Activated CD8-positive, alpha-beta memory T cell treated with anti-CD3 and anti-CD28 coated beads, Interleukin-2, amount 50 U/mL, for 4 hours (primary cell): ENCODE measurements around the gene MAGOHB.
"Not testable (repeated sequence)": the region's sequence is repeated elsewhere in the genome, so short reads cannot be mapped to it uniquely, and the experiment has no call there.

Experiments
- DNase-seq: peaks from one replicate; pipeline ENCODE4 v3.0.0-alpha.2; 2020

The MAGOHB gene

GRCh38 chr12:10613349-10614055 lies at the start of gene MAGOHB:
MAGOHB (minus strand) TSS chr12:10613609; CDS start chr12:10613532, 77 bp downstream.
- peak; percentile 99 for DNase-seq

- DNase-seq, result no peak
Measured at GRCh38 chr12:10661338-10661737, 47.9 kb upstream of the MAGOHB start.

GRCh38 chr12:10654003-10654402 lies 40.6 kb upstream of the MAGOHB start:
- no peak for DNase-seq

GRCh38 chr12:10652192-10652591 lies 38.8 kb upstream of the MAGOHB start:
- no peak for DNase-seq

DNA sequence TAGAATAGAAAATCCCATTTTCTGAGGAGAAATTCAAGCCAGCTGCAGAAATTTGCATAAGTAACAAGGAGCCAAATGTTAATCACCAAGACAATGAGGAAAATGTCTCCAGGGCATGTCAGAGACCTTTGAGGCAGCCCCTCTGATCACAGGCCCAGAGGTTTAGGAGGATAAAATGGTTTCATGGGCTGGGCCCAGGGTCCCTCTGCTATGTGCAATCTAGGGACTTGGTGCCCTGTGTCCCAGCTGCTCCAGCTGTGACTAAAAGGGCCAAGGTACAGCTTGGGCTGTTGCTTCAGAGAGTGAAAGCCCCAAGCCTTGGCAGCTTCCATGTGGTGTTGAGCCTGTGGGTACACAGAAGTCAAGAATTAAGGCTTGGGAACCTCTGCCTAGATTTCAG lies 33.2 kb upstream of the MAGOHB start:
- DNase-seq, result not testable (repeated sequence)

- DNase-seq, result no peak
Measured at GRCh38 chr12:10645910-10646309, 32.5 kb upstream of the MAGOHB start.

DNA sequence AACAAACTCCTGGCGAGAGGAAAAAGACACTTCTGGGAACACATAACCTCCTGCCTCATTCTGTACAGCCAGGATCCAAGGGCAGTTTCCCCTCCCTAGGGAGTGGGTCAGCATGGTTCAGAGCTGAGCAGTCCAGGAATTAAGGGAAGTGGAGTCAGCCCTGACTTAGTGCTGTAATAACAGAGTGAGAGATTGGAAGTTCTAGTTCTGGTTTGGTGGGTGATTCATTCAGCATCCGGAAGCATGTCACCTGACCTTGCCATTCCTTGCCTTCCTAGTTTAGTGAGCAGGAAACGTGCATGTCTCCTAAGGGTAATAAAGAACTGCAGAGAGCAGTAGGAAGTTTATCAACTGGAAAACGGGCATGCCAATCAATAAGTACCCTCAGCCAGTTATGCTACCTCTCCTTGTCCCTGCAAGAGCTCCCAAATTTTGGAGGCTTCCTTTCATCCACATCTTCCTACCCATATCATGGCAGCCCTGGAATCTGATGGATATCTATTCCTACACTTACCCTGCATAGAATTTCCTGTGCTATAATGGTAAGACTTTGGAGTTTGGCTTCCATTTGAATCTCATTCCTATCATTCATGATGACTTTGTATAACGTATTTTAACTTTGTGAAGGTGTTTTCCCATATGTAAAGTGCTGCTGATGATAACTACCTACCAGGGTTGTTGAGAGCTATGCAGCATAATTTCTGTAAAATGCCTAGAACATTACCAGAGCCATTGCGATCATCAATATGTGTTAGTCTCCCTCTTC lies 28.5 kb upstream of the MAGOHB start:
- DNase-seq, result no peak

DNA sequence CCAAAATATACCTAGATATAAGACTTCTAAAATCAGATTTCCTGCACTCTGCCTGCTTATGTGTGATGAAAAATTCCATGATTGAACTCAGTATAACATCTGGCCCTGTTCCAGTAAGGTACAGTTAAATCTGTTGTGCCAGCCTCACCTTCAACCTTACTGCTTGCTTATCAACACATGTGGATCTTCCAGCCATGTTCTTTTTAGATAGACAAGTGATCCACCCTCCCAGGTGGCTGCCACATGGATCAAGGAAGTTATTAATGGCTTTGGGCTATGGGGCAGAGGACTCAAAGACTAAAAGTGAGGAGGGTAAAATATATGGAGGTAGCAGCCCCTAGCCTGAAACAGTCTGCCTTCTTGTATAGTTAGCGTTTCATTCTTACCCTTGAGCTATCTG lies 25.3 kb upstream of the MAGOHB start:
- no peak for DNase-seq

DNA sequence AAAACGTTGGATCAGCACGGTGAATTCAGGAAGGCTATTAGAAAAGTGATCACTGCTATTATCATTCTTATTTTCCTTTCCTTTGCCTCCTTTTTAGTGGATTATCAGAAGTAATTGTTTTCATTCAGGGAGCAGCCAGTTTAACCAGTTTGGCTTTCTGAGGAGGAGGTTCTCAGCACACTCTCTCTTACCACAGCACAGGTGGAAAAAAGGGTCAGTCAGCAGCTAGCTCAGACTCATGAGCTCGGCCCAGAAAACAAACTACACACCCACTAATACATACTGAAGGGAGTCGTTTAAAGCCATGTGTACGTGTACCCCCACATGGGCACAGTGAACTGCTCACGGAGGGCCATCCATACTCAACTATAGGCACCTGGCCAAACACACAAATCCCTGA lies 23.2 kb upstream of the MAGOHB start:
- DNase-seq, result no peak

GRCh38 chr12:10636124-10636523 lies 22.7 kb upstream of the MAGOHB start:
- no peak for DNase-seq

GRCh38 chr12:10635306-10635705 lies 21.9 kb upstream of the MAGOHB start:
- no peak for DNase-seq

DNA sequence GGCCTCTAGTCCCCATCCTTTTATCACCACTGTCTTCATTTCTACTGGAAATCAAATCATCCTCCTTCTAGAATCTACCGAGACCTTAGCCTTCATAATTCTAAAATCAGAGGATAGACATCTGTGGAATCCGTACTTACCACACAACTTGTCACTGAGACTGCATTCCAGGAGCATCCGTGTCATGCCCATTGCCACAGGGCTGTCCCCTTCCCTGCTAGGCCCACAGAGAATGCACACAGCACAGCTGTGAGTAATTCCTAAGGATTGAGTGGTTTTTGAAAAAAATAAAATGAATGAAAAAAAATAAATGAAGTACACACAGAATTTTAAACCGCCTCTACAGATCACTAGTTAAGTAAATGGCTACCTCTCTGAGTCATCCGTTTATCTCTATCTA lies 21.0 kb upstream of the MAGOHB start:
- no peak for DNase-seq

DNA sequence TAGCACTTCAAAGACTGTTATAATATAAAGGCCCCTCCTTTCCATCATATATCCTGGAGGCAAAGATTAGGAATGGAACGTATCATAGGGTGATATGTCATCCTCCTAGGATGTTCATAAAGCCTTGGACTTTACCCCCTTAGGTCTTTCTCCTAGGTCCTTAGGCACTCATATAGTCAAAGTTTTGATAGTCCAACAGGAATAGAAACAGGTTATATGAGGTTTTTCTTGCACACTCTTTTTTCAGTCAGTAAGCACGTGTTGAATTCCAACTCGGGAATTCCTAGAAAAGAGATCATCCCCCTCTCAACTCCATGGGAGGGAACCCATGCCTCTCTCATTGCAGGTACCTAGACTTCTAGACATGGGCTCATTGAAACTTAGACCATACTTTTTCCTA lies 20.1 kb upstream of the MAGOHB start:
- no peak for DNase-seq

GRCh38 chr12:10632226-10632625 lies 18.8 kb upstream of the MAGOHB start:
- DNase-seq, result no peak

DNA sequence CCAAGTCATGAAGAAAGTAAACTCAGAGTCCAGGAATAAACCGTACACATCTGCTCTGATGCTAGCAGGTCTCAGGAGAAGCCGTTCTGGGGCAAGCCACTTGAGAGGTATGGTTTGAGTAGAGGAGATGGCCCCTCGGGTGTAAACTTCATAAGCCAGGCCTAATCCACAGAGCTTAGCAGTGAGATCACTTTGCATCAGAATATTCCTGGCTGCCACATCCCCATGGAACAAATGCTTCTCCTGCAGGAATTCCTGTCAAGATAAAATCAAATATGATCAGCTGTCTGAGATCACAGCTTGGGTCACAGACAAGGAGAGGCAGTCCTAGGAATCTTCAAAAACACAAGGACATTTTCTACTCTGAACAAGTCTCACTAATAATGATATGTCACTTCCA lies 11.2 kb upstream of the MAGOHB start:
- no peak for DNase-seq

DNA sequence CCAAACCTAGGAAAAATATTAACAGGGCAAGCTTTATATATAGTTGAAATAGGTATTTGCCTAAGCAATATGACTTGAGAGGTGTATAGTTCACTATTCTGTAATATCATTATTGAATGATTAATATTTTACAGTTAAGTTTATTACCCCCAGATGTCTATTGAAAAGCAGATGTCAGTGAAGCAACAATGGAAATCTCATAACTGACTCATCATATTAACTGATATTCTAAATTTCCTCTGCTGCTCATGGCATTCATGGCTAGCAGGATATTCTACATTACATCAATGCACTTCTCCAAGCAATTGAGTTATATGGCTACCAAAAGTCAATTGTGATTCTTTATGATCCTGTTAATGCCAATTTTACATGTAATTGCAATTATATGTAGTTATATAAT lies 9.7 kb upstream of the MAGOHB start:
- DNase-seq, result no peak

DNA sequence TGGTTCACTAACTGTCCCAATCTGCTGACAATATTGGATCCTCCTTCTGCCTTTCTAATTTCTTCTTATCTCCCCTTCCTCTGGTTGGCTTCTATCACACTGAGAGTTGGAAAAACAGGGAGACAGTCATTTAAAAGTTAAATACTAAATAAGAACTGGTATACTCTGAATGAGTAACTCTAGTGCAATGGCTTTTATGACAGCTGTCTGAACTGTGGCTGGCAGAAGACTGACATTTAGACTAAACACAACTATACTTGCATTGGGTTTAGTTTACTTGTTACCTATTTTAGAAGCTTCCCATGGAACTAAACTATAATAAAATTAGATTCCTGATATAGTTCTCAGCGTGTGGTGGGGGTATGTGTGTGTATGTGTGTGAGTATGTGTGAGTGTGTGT lies 7.9 kb upstream of the MAGOHB start:
- DNase-seq, result no peak

DNA sequence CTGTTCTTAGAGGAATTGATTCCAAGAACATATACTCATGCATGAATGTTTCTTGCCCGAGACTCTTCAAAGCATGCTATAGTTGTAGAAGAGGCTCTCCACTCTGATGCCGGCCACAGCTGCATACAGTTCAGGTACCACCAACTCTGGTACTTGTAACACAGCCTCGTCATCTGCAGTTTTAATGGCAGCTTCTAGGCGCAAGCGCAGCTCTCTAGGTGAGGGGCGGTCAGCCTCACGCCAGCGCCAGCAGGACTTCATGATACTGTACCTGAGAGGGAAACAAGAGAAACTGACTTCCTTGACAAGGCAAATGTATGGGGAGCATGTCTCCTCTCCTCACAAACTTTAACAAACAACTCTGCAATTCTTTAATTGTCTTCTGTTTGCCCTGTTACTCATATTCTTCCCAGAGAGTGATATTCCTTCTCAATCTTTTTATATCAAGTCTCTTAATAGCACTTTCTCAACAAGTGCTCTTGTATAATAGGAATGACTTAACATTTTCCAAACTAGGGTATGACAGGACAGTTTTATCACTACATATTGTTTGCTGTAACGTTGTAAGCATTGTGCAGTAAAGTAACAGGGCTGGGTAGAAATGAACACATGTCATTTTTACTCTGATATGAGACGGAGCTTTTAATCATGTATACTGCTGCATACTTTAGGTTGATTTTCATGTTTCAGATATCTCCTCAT lies 6.8 kb upstream of the MAGOHB start:
- DNase-seq, result no peak

DNA sequence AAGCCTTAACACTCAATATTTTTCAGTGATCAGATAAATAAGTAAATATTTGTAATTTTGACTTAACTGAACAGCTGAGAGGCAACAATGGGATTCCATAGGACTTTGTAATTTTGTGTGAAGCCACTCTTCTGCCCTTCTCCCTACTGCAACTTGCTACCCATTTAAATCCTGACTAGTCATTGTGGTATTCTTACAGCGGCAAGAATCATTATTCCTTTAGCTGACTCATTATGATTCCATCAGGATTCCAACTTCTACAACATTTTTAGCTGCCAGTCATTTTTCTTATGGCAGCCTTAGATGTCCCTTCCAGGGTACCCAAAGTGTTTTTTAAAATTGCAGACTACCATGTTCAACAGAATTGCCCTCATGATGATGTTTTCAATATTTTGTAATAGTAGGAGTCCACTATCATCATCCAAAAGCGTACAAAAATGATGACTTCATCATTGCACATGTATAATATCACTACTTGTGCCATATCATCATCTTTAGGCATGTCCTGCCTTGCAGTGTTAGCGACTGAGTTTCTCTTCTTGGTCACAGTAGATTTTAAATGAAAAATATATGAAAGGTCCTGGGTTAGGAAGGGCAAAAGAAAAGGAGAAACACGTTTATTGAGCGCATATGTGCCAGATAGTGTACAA lies 5.1 kb upstream of the MAGOHB start:
- DNase-seq, result no peak

DNA sequence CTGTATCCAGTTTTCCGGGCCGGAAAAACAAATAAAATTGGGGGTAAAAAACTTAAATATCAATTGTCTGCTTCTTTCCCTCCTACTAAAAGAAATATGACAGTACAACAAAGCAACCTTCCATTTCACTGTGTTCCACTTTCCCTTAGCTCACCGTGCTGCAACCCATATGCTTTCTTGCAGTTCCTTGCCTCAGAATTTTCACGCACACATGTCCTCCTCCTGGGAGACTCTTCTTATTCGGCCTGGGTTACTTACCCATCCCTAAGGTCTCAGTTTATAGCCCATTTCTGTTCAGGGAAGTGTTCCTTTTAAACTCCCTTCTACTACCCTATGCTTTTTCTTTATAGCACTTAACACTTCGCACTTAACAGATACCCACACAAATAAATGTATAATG lies 4.5 kb upstream of the MAGOHB start:
- DNase-seq, result no peak

- DNase-seq, result no peak
Measured at GRCh38 chr12:10615532-10615931, 2.1 kb upstream of the MAGOHB start.

GRCh38 chr12:10614056-10614370 lies 604 bp upstream of the MAGOHB start:
- no peak for DNase-seq

DNA sequence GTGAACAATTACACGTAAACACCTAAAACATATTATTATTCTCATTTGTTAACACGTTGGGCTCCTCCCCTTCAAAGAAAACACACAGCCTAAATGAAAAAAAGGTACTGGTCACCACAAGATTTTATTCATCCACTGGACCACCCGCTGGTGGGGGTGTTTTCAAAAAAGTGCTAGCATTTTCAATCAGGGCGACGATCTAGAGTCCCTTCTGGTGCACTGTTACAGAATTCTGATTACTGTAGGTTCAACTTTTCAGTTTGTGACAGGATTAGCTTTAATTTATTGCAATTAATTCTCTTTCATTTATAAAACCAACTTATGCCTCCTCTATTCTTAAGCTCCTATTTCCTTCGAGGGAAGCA lies 443 bp downstream of the MAGOHB start:
- no peak for DNase-seq

DNA sequence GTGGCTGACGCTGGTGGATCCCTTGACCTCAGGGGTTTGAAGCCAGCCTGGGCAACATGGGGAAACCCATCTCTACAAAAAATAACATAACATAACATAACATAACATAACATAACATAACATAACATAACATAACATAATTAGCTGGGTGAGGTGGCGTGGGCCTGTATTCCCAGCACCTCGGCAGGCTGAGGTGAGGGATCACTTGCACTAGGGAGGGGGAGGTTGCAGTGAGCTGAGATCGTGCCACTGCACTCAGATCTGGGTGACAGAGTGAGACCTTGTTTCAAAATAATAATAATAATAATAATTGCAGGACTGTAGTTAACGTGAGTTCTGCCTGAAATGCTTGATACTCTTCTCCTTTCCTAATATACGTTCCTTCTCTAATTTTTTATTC lies 1.3 kb downstream of the MAGOHB start:
- no peak for DNase-seq
